ENCODE data around the gene ARFGAP3.

ARFGAP3 gene

GRCh38 chr22:42855211-42855610, 1.9 kb downstream of the ARFGAP3 start:
- DNase-seq (ENCODE audit: insufficient read length, low spot score): no peak
- TF ChIP-seq TAF1 (IDR thresholded peaks at IDR 0.05; ENCODE audit: low read depth, low read length) (no peak), POLR2A (IDR thresholded peaks at IDR 0.05; ENCODE audit: low read depth, low read length) (no peak), PAX5 (IDR thresholded peaks at IDR 0.05; ENCODE audit: insufficient read depth, low read length, severe bottlenecking) (no peak), POLR2AphosphoS5 (IDR thresholded peaks at IDR 0.05; ENCODE audit: low read depth, low read length) (no peak), SPI1 (IDR thresholded peaks at IDR 0.05; ENCODE audit: low read depth, low read length) (no peak), POU2F2 (IDR thresholded peaks at IDR 0.05; ENCODE audit: low read depth, low read length) (no peak)
- FAIRE-seq: no peak

- TF ChIP-seq SPI1 (IDR thresholded peaks at IDR 0.05; ENCODE audit: low read depth, low read length): no peak
- no peak; the same call in 1 of the 2 replicates for TF ChIP-seq POLR2A (IDR thresholded peaks at IDR 0.05; ENCODE audit: low read depth, low read length)
- TF ChIP-seq PAX5 (IDR thresholded peaks at IDR 0.05; ENCODE audit: insufficient read depth, low read length, severe bottlenecking): no peak
- no peak for TF ChIP-seq POLR2AphosphoS5 (IDR thresholded peaks at IDR 0.05; ENCODE audit: low read depth, low read length)
- TF ChIP-seq POU2F2 (IDR thresholded peaks at IDR 0.05; ENCODE audit: low read depth, low read length): no peak
- no peak for TF ChIP-seq TAF1 (IDR thresholded peaks at IDR 0.05; ENCODE audit: low read depth, low read length)
- DNase-seq (ENCODE audit: insufficient read length, low spot score) (no peak), FAIRE-seq (no peak)
These were observed 8.0 kb downstream of the ARFGAP3 start for GRCh38 chr22:42848941-42849550.

- no peak for FAIRE-seq
- TF ChIP-seq POLR2A (IDR thresholded peaks at IDR 0.05; ENCODE audit: low read depth, low read length) (no peak), TAF1 (IDR thresholded peaks at IDR 0.05; ENCODE audit: low read depth, low read length) (no peak), PAX5 (IDR thresholded peaks at IDR 0.05; ENCODE audit: insufficient read depth, low read length, severe bottlenecking) (no peak), POLR2AphosphoS5 (IDR thresholded peaks at IDR 0.05; ENCODE audit: low read depth, low read length) (no peak), POU2F2 (IDR thresholded peaks at IDR 0.05; ENCODE audit: low read depth, low read length) (no peak), SPI1 (IDR thresholded peaks at IDR 0.05; ENCODE audit: low read depth, low read length) (no peak)
These were observed 10.0 kb downstream of the ARFGAP3 start for GRCh38 chr22:42847110-42847509.

DNA sequence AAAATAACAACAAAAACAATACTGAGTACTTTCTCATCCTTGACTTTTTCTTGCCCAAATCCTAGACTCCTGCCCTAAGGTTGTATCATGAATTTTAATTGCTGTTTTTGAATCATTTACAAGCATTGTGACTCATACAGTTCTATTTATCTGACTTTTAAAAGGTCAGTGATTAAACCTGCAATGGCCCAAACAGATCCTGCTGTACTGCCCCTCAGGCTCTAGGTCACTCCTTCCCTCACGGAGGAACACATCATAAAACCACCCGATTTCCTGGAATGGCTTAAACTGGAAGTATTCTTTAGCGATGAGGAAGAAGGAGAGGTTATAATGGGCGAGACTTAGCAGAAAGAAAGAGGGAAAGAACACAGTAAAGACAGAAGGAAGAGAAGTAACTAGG, 12.3 kb downstream of the ARFGAP3 start:
- FAIRE-seq: no peak
- no peak for TF ChIP-seq POU2F2 (IDR thresholded peaks at IDR 0.05; ENCODE audit: low read depth, low read length)
- TF ChIP-seq SPI1 (IDR thresholded peaks at IDR 0.05; ENCODE audit: low read depth, low read length): no peak
- TF ChIP-seq TAF1 (IDR thresholded peaks at IDR 0.05; ENCODE audit: low read depth, low read length): no peak
- no peak for TF ChIP-seq PAX5 (IDR thresholded peaks at IDR 0.05; ENCODE audit: insufficient read depth, low read length, severe bottlenecking)
- TF ChIP-seq POLR2AphosphoS5 (IDR thresholded peaks at IDR 0.05; ENCODE audit: low read depth, low read length): no peak
- no peak for TF ChIP-seq POLR2A (IDR thresholded peaks at IDR 0.05; ENCODE audit: low read depth, low read length)
- DNase-seq (ENCODE audit: insufficient read length, low spot score): no peak

More at GRCh38 chr22:42847110-42847509, 10.0 kb downstream of the ARFGAP3 start:
- no peak for DNase-seq (ENCODE audit: insufficient read length, low spot score)

DNA sequence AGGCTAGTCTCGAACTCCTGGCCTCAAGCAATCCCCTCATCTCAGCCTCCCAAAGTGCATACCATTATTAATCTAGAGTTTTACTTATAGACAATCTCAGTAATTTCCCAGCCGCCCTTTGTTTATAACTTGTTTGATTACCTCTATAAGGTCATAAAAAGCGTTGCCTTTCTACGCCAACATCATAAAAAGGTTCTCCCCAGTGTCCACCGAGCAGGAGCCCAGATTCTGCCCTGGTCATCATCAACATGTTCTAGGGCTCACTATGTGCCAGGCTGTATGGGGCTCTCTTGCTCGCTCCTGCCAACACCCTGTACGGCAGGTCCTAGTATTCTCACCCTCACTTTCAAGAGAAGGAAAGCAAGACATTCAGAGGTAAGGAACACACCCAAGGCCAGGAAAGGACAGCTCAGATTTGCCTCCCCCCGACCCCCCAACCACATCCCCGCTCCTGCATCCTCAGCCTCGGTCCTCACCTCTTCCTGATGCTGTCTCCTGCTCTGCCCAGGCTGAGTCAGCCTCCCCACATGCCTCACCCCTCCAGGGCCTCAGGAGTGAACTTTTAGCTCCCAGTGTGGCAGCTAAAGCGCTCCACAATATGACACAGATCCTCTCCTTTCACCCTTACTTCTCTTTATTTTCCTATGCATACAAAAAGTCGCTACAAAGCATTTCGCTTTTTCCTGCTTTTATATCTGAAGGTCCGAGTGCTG, 14.3 kb downstream of the ARFGAP3 start:
- no peak for DNase-seq (ENCODE audit: insufficient read length, low spot score)
- no peak for FAIRE-seq
- TF ChIP-seq POLR2AphosphoS5 (IDR thresholded peaks at IDR 0.05; ENCODE audit: low read depth, low read length): no peak
- TF ChIP-seq POLR2A (IDR thresholded peaks at IDR 0.05; ENCODE audit: low read depth, low read length): no peak
- TF ChIP-seq TAF1 (IDR thresholded peaks at IDR 0.05; ENCODE audit: low read depth, low read length): no peak
- no peak for TF ChIP-seq SPI1 (IDR thresholded peaks at IDR 0.05; ENCODE audit: low read depth, low read length)
- TF ChIP-seq POU2F2 (IDR thresholded peaks at IDR 0.05; ENCODE audit: low read depth, low read length): no peak
- TF ChIP-seq PAX5 (IDR thresholded peaks at IDR 0.05; ENCODE audit: insufficient read depth, low read length, severe bottlenecking): no peak

DNA sequence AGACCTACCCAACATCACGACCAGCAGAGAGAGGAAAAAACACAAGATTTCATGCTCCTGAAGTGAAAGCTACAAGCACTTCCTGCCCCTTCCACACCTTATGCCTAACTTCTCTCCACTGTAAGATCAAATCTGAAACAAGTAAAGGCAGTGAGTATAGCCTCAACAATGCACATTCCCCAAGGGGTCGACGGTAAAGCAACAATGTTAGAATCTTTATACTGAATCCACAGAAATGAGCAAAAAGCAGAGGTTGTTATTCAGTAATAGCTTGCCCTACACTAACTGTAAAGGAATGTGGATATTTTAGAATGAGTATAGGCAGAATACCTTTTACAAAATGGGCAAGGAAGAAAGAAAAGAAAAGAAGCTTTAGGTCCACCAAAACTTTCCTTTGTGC, 15.6 kb downstream of the ARFGAP3 start:
- no peak for DNase-seq (ENCODE audit: insufficient read length, low spot score)
- TF ChIP-seq PAX5 (IDR thresholded peaks at IDR 0.05; ENCODE audit: insufficient read depth, low read length, severe bottlenecking) (no peak), TAF1 (IDR thresholded peaks at IDR 0.05; ENCODE audit: low read depth, low read length) (no peak), POU2F2 (IDR thresholded peaks at IDR 0.05; ENCODE audit: low read depth, low read length) (no peak), POLR2A (IDR thresholded peaks at IDR 0.05; ENCODE audit: low read depth, low read length) (no peak), POLR2AphosphoS5 (IDR thresholded peaks at IDR 0.05; ENCODE audit: low read depth, low read length) (no peak), SPI1 (IDR thresholded peaks at IDR 0.05; ENCODE audit: low read depth, low read length) (no peak)
- FAIRE-seq: no peak

DNA sequence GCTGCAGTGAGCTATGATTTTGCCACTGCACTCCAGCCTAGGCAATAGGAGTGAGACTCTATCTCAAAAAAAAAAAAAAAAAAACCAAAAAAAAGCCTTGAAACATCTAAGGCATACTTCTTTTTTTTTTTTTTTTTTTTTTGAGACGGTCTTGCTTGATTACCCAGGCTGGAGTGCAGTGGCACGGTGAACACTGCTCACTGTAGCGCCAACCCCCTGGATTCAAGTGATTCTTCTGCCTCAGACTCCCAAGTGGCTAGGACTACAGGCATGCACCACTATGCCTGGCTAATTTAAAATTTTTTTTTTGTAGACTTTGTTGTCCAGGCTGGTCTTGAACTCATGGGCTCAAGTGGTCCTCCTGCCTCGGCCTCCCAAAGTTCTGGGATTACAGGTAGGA, 19.5 kb downstream of the ARFGAP3 start:
- no peak for DNase-seq (ENCODE audit: insufficient read length, low spot score)
- FAIRE-seq: no peak
- TF ChIP-seq PAX5 (IDR thresholded peaks at IDR 0.05; ENCODE audit: insufficient read depth, low read length, severe bottlenecking) (no peak), POU2F2 (IDR thresholded peaks at IDR 0.05; ENCODE audit: low read depth, low read length) (no peak), SPI1 (IDR thresholded peaks at IDR 0.05; ENCODE audit: low read depth, low read length) (no peak), POLR2A (IDR thresholded peaks at IDR 0.05; ENCODE audit: low read depth, low read length) (no peak), POLR2AphosphoS5 (IDR thresholded peaks at IDR 0.05; ENCODE audit: low read depth, low read length) (no peak), TAF1 (IDR thresholded peaks at IDR 0.05; ENCODE audit: low read depth, low read length) (no peak)

- TF ChIP-seq POU2F2 (IDR thresholded peaks at IDR 0.05; ENCODE audit: low read depth, low read length): no peak
- no peak for TF ChIP-seq POLR2A (IDR thresholded peaks at IDR 0.05; ENCODE audit: low read depth, low read length)
- no peak for TF ChIP-seq PAX5 (IDR thresholded peaks at IDR 0.05; ENCODE audit: insufficient read depth, low read length, severe bottlenecking)
- TF ChIP-seq TAF1 (IDR thresholded peaks at IDR 0.05; ENCODE audit: low read depth, low read length): no peak
- no peak for TF ChIP-seq POLR2AphosphoS5 (IDR thresholded peaks at IDR 0.05; ENCODE audit: low read depth, low read length)
- TF ChIP-seq SPI1 (IDR thresholded peaks at IDR 0.05; ENCODE audit: low read depth, low read length): no peak
- no peak for FAIRE-seq
These were observed 21.0 kb downstream of the ARFGAP3 start for GRCh38 chr22:42836026-42836425.

DNA sequence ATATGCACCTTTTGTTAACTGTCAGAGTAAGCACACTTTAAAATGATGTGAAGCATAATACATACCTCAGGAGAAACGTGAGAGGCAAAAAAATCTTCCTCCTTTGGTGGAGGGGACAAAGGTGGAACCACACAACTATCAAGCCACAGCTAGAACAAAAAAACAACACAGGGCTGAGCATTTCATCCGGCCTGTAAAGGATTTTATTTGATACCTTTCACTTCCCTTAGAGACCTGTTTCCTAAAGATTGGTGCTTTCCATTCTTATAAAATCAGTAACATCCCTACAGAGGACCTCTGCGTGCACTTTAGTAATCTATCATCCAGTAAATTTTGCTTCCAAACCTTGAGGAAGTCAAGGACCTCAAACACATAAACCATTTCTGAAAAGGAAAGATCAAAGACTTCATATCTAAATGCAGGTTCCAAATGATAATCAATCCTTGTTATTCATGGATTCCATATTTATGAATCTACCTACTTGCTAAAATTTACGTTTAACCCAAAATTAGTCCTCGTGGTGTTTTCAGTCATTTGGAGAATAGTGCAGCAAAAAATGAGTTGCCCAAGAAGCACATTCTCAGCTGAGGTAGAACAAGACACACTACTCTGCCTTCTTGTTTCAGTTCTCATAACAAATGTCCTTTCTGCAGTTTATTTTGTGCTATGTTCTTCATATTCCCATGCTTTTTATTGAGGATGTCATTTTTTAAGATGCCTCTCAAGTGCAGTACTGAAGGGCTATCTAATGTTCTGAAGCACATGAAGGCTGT, 22.7 kb downstream of the ARFGAP3 start:
- DNase-seq (ENCODE audit: insufficient read length, low spot score) (no peak), FAIRE-seq (peak; percentile 89)
- peak; percentile 55 for TF ChIP-seq SPI1 (IDR thresholded peaks at IDR 0.05; ENCODE audit: low read depth, low read length)
- no peak for TF ChIP-seq TAF1 (IDR thresholded peaks at IDR 0.05; ENCODE audit: low read depth, low read length)
- no peak for TF ChIP-seq POLR2A (IDR thresholded peaks at IDR 0.05; ENCODE audit: low read depth, low read length)
- no peak for TF ChIP-seq POU2F2 (IDR thresholded peaks at IDR 0.05; ENCODE audit: low read depth, low read length)
- no peak for TF ChIP-seq PAX5 (IDR thresholded peaks at IDR 0.05; ENCODE audit: insufficient read depth, low read length, severe bottlenecking)
- no peak for TF ChIP-seq POLR2AphosphoS5 (IDR thresholded peaks at IDR 0.05; ENCODE audit: low read depth, low read length)

More at GRCh38 chr22:42836026-42836425, 21.0 kb downstream of the ARFGAP3 start:
- DNase-seq (ENCODE audit: insufficient read length, low spot score): no peak

Data from GM12891 (cell line).